ENCODE measurements around the gene TNPO2. TPM values are rescaled to one million over a fixed set of nuclear protein-coding genes. Genes with fewer than 3 reads are reported as not detected.

The TNPO2 gene
- total RNA-seq, 1 donor from 2014 or later: 138 TPM

DNA sequence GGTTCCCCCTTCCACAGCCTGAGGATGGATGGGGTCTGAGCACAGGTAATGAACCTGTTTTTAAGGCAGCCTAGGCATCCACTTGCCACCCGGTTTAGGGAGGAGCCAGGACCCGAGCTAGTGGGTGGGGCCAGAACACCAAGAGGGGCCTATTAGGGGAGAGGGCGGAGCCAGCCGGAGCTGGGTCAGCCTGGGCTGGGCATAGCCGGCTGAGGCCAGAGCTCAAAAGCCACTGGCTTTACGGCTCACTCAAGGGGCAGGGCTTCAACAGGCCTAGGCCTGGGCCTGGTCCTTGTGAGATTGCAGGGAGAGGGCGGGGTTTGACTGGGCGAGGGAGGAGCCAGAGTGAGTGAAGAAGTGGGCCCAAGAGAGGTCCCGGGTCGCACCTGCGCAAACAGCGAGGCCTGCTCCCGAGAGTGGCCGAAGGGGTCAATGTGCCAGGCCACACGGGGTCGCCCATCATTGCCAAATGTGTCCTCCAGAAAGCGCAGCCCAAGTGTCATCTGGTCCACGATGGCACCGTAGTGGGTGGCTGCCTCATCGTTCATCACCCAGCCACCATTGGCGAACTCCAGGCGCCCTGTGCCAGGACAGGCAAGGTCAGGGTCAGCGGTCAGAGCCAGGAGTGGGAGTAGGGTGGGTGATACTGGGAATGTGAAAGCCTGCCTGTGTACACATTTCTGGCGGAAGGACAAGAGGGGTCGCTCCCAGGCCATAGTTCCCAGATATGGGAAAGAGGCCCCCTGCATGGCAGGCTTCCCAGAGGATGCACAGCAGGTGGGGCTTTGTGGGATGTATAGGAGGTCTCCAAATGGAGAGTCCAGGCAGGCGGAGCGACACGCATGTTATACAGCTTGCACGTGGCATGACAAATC, 59.1 kb downstream of the TNPO2 start:
- Mint-ChIP-seq H3K27me3 (ENCODE audit: low read depth) (no peaks in the 10 kb centered on the region), H3K4me3 (peak overlapping the region; percentile 78)

GRCh38 chr19:12660980-12661379, 62.8 kb downstream of the TNPO2 start:
- Mint-ChIP-seq H3K27ac (ENCODE audit: unreplicated experiment) (no peak overlapping the region), H3K27me3 (ENCODE audit: low read depth) (no peaks in the 10 kb centered on the region), H3K36me3 (ENCODE audit: low read depth) (peaks cover 7% of the 10 kb centered on the region)

More for the DNA sequence above, 59.1 kb downstream of the TNPO2 start:
- TF ChIP-seq, protein P1, sequence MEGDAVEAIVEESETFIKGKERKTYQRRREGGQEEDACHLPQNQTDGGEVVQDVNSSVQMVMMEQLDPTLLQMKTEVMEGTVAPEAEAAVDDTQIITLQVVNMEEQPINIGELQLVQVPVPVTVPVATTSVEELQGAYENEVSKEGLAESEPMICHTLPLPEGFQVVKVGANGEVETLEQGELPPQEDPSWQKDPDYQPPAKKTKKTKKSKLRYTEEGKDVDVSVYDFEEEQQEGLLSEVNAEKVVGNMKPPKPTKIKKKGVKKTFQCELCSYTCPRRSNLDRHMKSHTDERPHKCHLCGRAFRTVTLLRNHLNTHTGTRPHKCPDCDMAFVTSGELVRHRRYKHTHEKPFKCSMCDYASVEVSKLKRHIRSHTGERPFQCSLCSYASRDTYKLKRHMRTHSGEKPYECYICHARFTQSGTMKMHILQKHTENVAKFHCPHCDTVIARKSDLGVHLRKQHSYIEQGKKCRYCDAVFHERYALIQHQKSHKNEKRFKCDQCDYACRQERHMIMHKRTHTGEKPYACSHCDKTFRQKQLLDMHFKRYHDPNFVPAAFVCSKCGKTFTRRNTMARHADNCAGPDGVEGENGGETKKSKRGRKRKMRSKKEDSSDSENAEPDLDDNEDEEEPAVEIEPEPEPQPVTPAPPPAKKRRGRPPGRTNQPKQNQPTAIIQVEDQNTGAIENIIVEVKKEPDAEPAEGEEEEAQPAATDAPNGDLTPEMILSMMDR (conservative IDR thresholded peaks at IDR 0.05): no peak
- DNase-seq (ENCODE audit: low read depth, low spot score): no peak
- Mint-ChIP-seq H3K27ac (ENCODE audit: unreplicated experiment) (no peak overlapping the region), H3K4me1 (peaks cover 36% of the 10 kb centered on the region), H3K9me3 (no peaks in the 10 kb centered on the region), H3K36me3 (ENCODE audit: low read depth) (peaks cover 3% of the 10 kb centered on the region)

DNA sequence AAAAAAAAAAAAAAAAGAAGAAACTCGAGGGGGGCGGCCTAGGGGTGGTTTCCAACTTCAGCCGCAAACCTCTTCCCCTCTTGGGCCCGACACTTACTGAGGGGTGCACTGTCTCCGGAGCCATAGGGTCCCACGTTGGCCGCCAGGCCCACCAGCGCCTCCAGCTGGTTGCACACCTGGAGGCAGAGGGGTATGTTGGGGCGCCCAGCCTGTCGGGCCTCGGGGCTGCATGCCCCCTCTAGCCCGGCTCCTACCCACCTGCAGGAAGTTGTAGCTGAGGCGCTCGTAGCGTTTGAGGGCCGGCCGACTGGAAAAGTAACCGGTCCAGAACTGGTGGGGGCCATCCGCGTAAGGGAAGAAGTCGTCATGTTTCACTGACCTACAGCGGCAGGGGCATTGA, 65.8 kb downstream of the TNPO2 start:
- H3K4me3 Mint-ChIP-seq: no peak overlapping the region
- no peak for DNase-seq (ENCODE audit: low read depth, low spot score)
- H3K27ac Mint-ChIP-seq (ENCODE audit: unreplicated experiment): no peak overlapping the region
- no peaks in the 10 kb centered on the region for H3K4me1 Mint-ChIP-seq
- TF ChIP-seq, protein P1 (conservative IDR thresholded peaks at IDR 0.05): no peak
- H3K9me3 Mint-ChIP-seq: no peaks in the 10 kb centered on the region
- H3K27me3 Mint-ChIP-seq (ENCODE audit: low read depth): no peaks in the 10 kb centered on the region
- H3K36me3 Mint-ChIP-seq (ENCODE audit: low read depth): peaks cover 16% of the 10 kb centered on the region

More at GRCh38 chr19:12660980-12661379, 62.8 kb downstream of the TNPO2 start:
- Mint-ChIP-seq H3K4me1 (peaks cover 4% of the 10 kb centered on the region), H3K9me3 (no peaks in the 10 kb centered on the region), H3K4me3 (no peak overlapping the region)
- DNase-seq (ENCODE audit: low read depth, low spot score): no peak
- TF ChIP-seq, protein P1 (conservative IDR thresholded peaks at IDR 0.05): no peak

DNA sequence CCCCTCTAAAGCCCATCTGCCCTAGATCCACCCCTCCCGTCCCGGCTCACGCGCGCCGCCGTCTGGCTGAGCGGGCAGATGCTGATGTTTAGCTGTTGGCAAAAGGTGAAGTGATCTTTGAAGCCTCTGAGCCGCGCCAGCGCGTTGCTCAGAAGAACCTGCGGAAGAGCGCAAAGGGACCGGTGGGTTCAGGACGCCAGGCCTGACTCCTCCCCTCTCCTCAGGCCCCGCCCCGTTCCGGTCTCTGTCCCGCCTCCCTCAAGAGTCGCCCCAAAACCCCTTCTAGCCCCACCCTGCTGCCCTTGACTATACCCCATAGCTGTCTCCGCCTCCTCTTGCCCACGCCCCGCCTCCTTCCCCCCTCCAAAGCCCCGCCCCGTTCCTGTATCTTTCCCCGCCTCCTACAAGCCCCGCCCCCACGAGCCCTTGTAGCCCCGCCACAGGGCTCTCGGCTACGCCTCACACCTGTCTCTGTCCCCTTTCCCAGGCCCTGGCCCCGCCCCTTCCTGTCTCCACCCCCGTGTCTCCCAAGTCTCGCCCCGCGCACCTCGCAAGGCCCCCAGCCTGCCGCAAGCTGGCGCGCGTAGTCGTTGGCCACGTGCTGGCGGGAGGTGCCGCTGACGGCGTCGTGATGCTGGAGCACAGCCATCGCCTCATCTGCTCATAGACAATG, 66.7 kb downstream of the TNPO2 start:
- H3K4me3 Mint-ChIP-seq: no peak overlapping the region
- no peaks in the 10 kb centered on the region for H3K27me3 Mint-ChIP-seq (ENCODE audit: low read depth)
- peaks cover 16% of the 10 kb centered on the region for H3K36me3 Mint-ChIP-seq (ENCODE audit: low read depth)

DNA sequence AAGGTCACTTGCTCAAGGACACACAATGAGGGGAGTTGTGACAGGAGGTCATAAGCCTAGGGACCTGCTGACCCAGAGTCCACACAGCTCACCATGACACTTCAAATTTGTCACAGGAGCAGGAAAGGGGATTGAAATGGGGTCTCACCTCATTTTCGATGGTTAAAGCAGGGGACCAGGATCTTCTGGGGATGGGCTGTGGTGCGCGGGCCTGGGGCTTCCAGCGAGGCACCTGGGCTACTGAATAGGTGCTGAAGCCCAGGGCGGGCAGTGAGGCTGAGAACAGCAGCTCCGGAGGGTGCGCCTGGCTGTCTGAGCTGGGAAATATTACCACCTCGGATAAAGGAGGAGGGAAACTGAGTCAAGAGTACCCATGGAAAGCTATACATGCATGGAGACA, 68.2 kb downstream of the TNPO2 start:
- Mint-ChIP-seq H3K4me3 (no peak overlapping the region), H3K9me3 (no peaks in the 10 kb centered on the region), H3K27ac (ENCODE audit: unreplicated experiment) (no peak overlapping the region), H3K27me3 (ENCODE audit: low read depth) (no peaks in the 10 kb centered on the region), H3K4me1 (no peaks in the 10 kb centered on the region), H3K36me3 (ENCODE audit: low read depth) (peaks cover 20% of the 10 kb centered on the region)
- no peak for DNase-seq (ENCODE audit: low read depth, low spot score)
- TF ChIP-seq, protein P1 (conservative IDR thresholded peaks at IDR 0.05): no peak

More for the DNA sequence above, 66.7 kb downstream of the TNPO2 start:
- TF ChIP-seq, protein P1 (conservative IDR thresholded peaks at IDR 0.05): no peak
- DNase-seq (ENCODE audit: low read depth, low spot score): no peak
- H3K4me1 Mint-ChIP-seq: no peaks in the 10 kb centered on the region
- no peak overlapping the region for H3K27ac Mint-ChIP-seq (ENCODE audit: unreplicated experiment)
- H3K9me3 Mint-ChIP-seq: no peaks in the 10 kb centered on the region
